Psoas muscle (tissue), 8 donors: ENCODE results near the gene PRKAG2. TPM values are rescaled to one million over a fixed set of nuclear protein-coding genes. Genes with fewer than 3 reads are reported as not detected.

Source experiments
- ATAC-seq, 4 donors: fragments of 200-7000 bp; cut with Tn5 transposase; one replicate each; pipeline ENCODE4 v1.9.1; 2020; ENCODE audit warnings: moderate library complexity in 3 of 4, mild to moderate bottlenecking in 2 of 4
- DNase-seq, 2 donors: peaks; one replicate each; pipeline ENCODE4 v3.0.0-alpha.2; 2020
- H3K27ac ChIP-seq: fragments of 200-600 bp; one replicate; pipeline ENCODE4 v1.8.0; 2022
- H3K27me3 ChIP-seq, 3 donors: fragments of 200-600 bp in 1 of 3; one replicate each; pipeline versions ENCODE4 v1.6.1 to v1.8.0; 2013 to 2022; ENCODE audit warnings: low read length in 2 of 3, mild to moderate bottlenecking in 2 of 3, moderate library complexity in 1 of 3; ENCODE audit not compliant: insufficient read depth in 3 of 3
- H3K36me3 ChIP-seq, 2 donors: fragments of 200-600 bp in 1 of 2; one replicate each; pipeline versions ENCODE4 v1.6.1 to v1.8.0; 2013 to 2022; ENCODE audit warnings: low read depth in 1 of 2, mild to moderate bottlenecking in 1 of 2, moderate library complexity in 1 of 2; ENCODE audit not compliant: insufficient read depth in 1 of 2
- H3K4me1 ChIP-seq: fragments of 200-600 bp; one replicate; pipeline ENCODE4 v1.8.0; 2022
- H3K4me3 ChIP-seq: fragments of 200-600 bp; one replicate; pipeline ENCODE4 v1.8.0; 2022; ENCODE audit warnings: mild to moderate bottlenecking
- H3K9me3 ChIP-seq: fragments of 200-600 bp; one replicate; pipeline ENCODE4 v1.8.0; 2022
- CTCF ChIP-seq: fragments of 200-600 bp; IDR thresholded peaks from one replicate; pipeline ENCODE4 v1.8.0; 2022; ENCODE audit warnings: antibody characterized with exemption
- WGBS, 3 donors: extraction: QIAGEN DNeasy Blood & Tissue Kit; methylation state at CpG; one replicate each; pipeline versions ENCODE4 v1.1.6 to v1.1.7; 2013; 5-methylcytosine and 5-hydroxymethylcytosine counted together
- intact Hi-C, 2 donors: fragments of 100-400 bp; cut with DNase I; formaldehyde crosslinking; loops; one replicate each; pipeline versions ENCODE4 v1.11.0 to v1.14.2; 2022
- polyA plus RNA-seq, 3 donors: library from polyadenylated mRNA; stranded (reverse); fragments of 200-250 nt; gene quantifications; one replicate each; pipeline ENCODE4 v1.2.3, GENCODE V29; 2013
- total RNA-seq, 4 donors: library from RNA; stranded (reverse); fragmentation: NEBNext Ultra II Directional in 2 of 4; extraction: Animal tissue kit (Norgen Biotek cat#: 25700) in 2 of 4; gene quantifications; one replicate each; pipeline versions ENCODE4 v1.2.1 to v1.2.4, GENCODE V29; 2021 to 2023
- donor health status: healthy with polysubstance abuse.
- donor health status: DM: no; HTN: no; CAD: no; lungs with moderate emphysema.
- donor health status: Bipolar disorder and iron deficiency.
- donor health status: healthy.
- donor health status: DM: yes; HTN: yes; CAD: no.
- donor health status: DM: no; HTN: no; CAD: no.
- donor health status: DM: no; HTN: no; CAD: no.
- donor health status: DM: yes; HTN: yes; CAD: no.

Gene PRKAG2
- total and polyA plus RNA-seq, 7 donors = 9.3 to 143 (median 19.8) TPM

GRCh38 chr7:151893405-151893923 is 16.5 kb upstream of the PRKAG2 start:
- no peak overlapping the region for H3K27ac ChIP-seq
- no peaks in the 10 kb centered on the region for H3K9me3 ChIP-seq
- no peaks in the 10 kb centered on the region for H3K4me1 ChIP-seq
- H3K4me3 ChIP-seq = no peak overlapping the region
- H3K36me3 ChIP-seq = no peaks in the 10 kb centered on the region
- TF ChIP-seq CTCF = no peak
- DNase-seq (no peak), ATAC-seq (no peak)
- 74 to 79% (median 75%) methylated on average over 9 of the region's 9 CpGs for WGBS, 3 donors
- intact Hi-C loops = no loop called here
- H3K27me3 ChIP-seq = peaks cover 0 to 19% (median 3%) of the 10 kb centered on the region in 3 donors

- Histone ChIP-seq H3K36me3 (no peaks in the 10 kb centered on the region), H3K9me3 (no peaks in the 10 kb centered on the region), H3K4me3 (no peak overlapping the region), H3K27me3 (peaks cover 0 to 19% (median 3%) of the 10 kb centered on the region in 3 donors), H3K4me1 (no peaks in the 10 kb centered on the region), H3K27ac (no peak overlapping the region)
- TF ChIP-seq CTCF = no peak
- no peak for ATAC-seq
- DNase-seq = no peak
- intact Hi-C loops = no loop called here
- WGBS, 3 donors = 67 to 76% (median 67%) methylated on average over 9 of the region's 9 CpGs
These were observed 14.8 kb upstream of the PRKAG2 start for GRCh38 chr7:151891753-151892152.

- DNase-seq (no peak), ATAC-seq (no peak)
- peaks cover 0 to 20% (median 3%) of the 10 kb centered on the region in 3 donors for H3K27me3 ChIP-seq
- no peaks in the 10 kb centered on the region for H3K36me3 ChIP-seq
- no peak overlapping the region for H3K4me3 ChIP-seq
- no peaks in the 10 kb centered on the region for H3K4me1 ChIP-seq
- H3K9me3 ChIP-seq = no peaks in the 10 kb centered on the region
- no peak overlapping the region for H3K27ac ChIP-seq
- 64 to 70% (median 66%) methylated on average over 7 of the region's 7 CpGs for WGBS, 3 donors
- no peak for TF ChIP-seq CTCF
- intact Hi-C loops = no loop called here
These were observed 14.3 kb upstream of the PRKAG2 start for GRCh38 chr7:151891182-151891581.

- Histone ChIP-seq H3K27ac (no peak overlapping the region), H3K9me3 (no peaks in the 10 kb centered on the region), H3K36me3 (no peaks in the 10 kb centered on the region), H3K4me3 (no peak overlapping the region), H3K4me1 (no peaks in the 10 kb centered on the region), H3K27me3 (peaks cover 0 to 25% (median 6%) of the 10 kb centered on the region in 3 donors)
- no peak for TF ChIP-seq CTCF
- DNase-seq (no peak), ATAC-seq (no peak)
- intact Hi-C loops = no loop called here
- WGBS, 3 donors = 82 to 90% (median 83%) methylated on average over 12 of the region's 12 CpGs
These were observed 13.6 kb upstream of the PRKAG2 start for GRCh38 chr7:151890355-151891004.
